Activated effector memory CD4-positive, alpha-beta T cell treated with anti-CD3 and anti-CD28 coated beads, Interleukin-2, amount 50 U/mL, for 16 hours (primary cell): ENCODE measurements around the gene CLN3.
"Not testable (repeated sequence)": the region's sequence is repeated elsewhere in the genome, so short reads cannot be mapped to it uniquely, and the experiment has no call there.

Experiments
- DNase-seq: peaks from one replicate; pipeline ENCODE4 v3.0.0-alpha.2; 2020

CLN3 gene

DNA sequence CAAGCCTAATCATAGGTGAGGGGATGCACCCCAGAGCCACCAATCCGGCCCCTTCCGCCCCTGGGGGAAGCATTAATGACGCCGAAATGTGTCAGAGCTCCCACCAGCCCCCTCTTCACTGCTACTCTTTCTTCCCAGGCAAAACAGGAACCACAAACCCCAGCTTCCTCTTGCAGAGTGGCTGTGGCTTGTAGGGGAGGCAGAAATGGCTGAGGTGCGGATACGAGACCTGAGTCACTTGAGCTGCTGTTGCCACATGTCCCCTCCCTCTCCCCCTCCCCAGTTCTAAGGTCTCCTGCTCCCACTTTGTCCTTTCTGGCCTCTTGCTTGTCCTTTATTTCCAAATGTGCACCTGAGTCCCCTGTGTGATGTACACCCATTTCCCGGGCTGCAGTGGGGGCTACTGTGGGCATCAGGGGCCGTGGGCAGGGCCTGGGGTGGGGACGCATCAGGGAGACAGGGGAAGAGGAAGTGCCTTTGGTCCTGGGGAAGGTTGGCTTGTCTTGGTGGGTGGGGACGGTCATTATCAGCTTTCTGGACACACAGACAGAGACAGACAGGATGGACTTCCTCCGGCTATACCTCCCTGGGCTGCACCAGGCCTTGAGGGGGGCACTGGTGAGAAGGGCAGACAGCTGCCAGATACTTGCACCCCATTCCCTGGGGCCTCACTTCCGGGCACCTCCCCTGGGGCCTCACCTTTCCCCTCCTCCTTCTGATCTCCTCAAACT, 2.4 kb upstream of the CLN3 start, which contains the start of gene APOBR:
TSS of gene APOBR (plus strand) at position 523 of the 731 bp plus-strand sequence. CDS start at position 562, 39 bp downstream.
- peak; percentile 93 for DNase-seq

DNA sequence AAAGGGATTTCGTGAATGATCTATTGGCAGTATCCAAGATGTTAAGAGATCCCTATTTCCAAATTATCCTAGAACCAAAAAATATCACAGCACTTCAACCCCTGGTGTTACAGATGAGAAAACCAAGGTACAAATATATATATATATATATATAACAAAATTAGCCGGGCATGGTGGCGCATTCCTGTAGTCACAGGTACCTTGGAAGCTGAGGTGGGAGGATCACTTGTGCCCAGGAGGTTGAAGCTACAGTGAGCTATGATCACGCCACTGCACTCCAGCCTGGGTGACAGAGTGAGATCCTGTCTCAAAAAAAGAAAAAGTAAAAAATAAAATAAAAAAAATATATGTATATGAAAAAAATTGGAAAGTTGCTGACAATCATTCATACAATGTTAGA, 637 bp upstream of the CLN3 start:
- DNase-seq: no peak

- peak; percentile 70 for DNase-seq
Measured at GRCh38 chr16:28491230-28491969, 474 bp downstream of the CLN3 start.

DNA sequence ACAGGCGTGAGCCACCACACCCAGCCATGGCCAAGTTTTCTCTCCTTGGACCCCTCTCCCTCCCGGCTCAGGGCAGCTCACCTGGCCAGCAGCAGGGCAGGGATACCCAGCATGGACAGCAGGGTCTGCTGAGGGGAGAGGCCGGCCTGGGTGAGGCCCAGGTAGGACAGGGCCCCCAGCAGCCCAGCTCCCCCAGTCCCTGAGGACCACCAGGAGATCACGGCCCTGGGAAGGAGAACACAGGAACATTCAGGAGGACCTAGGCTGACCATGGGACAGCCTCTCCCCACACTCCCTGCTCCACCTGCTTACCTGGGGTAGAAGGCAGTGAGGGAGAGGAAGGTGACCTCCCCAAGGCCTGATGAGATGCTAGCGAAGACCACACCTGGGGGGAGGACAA, 5.6 kb downstream of the CLN3 start:
- no peak for DNase-seq

- DNase-seq: not testable (repeated sequence)
Measured at GRCh38 chr16:28483361-28483760, 8.5 kb downstream of the CLN3 start.

- no peak for DNase-seq
Measured at GRCh38 chr16:28482026-28482425, 9.8 kb downstream of the CLN3 start.

DNA sequence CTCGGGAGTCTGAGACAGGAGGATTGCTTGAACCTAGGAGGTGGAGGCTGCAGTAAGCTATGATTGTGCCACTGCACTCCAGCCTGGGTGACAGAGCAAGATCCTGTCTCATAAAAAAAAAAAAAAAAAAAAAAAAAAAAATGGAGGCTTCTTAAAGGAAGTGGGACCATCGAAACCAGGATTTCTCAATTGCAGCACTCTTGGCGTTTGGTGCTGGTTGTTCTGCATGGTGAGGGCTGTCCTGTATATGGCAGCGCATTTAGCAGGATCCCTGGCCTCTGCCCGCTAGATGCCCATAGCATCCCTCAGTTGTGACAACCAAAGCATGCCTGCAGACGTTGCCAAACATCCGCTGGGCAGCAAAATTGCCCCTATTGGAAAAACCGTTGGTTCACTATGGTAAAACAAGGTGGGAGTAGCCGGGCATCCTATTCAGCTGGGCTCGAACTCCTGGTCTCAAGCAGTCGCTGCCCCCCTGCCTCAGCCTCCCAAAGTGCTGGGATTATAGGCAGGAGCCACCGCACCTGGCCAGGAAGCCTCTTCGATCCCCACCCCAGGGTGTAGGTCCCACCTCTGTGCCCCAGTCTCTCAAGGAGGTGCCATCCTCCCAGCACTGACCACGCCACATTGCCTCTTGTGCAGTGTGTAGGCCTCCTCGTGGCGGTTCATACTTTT, 13.2 kb downstream of the CLN3 start:
- DNase-seq: no peak

GRCh38 chr16:28477311-28477920, 14.5 kb downstream of the CLN3 start:
- no peak for DNase-seq

- DNase-seq: no peak
Measured at GRCh38 chr16:28475221-28475620, 16.7 kb downstream of the CLN3 start.

DNA sequence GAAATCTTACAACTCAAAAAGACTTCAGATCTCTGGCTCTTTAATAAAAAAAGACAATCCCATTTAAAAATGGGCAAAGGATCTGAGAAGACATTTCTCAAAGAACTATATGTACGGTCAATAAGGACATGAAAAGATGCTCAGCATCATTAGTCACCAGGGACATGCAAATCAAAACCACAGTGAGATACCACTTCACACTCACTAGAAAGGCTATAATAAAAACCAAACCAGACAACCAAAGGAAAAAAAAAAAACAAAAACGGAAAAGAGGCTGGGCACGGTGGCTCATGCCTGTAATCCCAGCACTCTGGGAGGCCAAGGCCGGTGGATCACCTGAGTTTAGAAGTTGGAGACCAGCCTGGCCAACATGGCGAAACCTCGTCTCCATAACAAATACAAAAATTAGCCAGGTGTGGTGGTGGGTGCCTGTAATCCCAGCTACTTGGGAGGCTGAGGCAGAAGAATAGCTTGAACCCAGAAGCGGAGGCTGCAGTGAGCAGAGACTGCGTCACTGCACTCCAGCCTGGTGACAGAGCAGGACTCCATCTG, 18.1 kb downstream of the CLN3 start:
- DNase-seq: no peak

- DNase-seq: not testable (repeated sequence)
Measured at GRCh38 chr16:28447081-28447480, 44.8 kb downstream of the CLN3 start.

- not testable (repeated sequence) for DNase-seq
Measured at GRCh38 chr16:28446388-28446787, 45.5 kb downstream of the CLN3 start.

DNA sequence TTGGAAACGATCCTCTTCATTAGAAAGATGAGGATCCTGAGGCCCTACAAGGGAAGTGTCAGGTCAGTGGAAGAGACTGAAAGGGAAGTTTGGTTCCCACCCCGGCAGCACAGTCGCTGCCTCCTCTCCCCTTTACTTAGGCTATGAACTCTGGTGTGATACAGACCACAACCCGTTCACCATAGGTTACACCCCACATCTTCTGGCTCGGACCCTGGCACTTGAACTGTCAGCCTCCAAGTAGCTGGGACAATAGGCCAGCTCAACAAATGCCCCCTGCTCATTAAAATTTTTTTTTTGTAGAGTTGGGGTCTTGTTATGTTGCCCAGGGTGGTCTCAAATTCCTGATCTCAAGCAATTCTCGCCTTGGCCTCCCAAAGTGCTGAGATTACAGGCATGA, 47.9 kb downstream of the CLN3 start:
- DNase-seq: not testable (repeated sequence)

- DNase-seq: not testable (repeated sequence)
Measured at GRCh38 chr16:28438899-28439298, 53.0 kb downstream of the CLN3 start.

- DNase-seq: not testable (repeated sequence)
Measured at GRCh38 chr16:28435340-28435739, 56.5 kb downstream of the CLN3 start.
